SU-DHL-6 (cell line): Measurements from ENCODE around the gene DNAJC30.

Source experiments
- H2AFZ ChIP-seq: fragments of 200-600 bp; sonication (generic); 2 replicates; pipeline ENCODE4 v1.6.1; 2014; ENCODE audit warnings: low read depth, mild to moderate bottlenecking, moderate library complexity, mixed read lengths, antibody characterized with exemption, low read length; ENCODE audit not compliant: severe bottlenecking
- H3F3A ChIP-seq: fragments of 200-600 bp; shearing (Covaris generic); 2 replicates; pipeline ENCODE4 v1.6.0; 2016; ENCODE audit warnings: antibody characterized with exemption, mild to moderate bottlenecking; ENCODE audit not compliant: insufficient read depth
- H3K27ac ChIP-seq: fragments of 200-600 bp; sonication (generic); 2 replicates; pipeline ENCODE4 v1.5.1; 2016; ENCODE audit warnings: low read depth, mild to moderate bottlenecking, low read length, moderate library complexity, mixed read lengths
- H3K27me3 ChIP-seq: fragments of 200-600 bp; sonication (generic), shearing (Covaris generic); 2 replicates; pipeline ENCODE4 v1.6.0; 2014; ENCODE audit warnings: mild to moderate bottlenecking, low read length
- H3K36me3 ChIP-seq: fragments of 200-600 bp; sonication (generic); 2 replicates; pipeline ENCODE4 v1.6.1; 2014; ENCODE audit warnings: mild to moderate bottlenecking, low read length, mixed read lengths
- H3K4me2 ChIP-seq: fragments of 300-600, 200-600 bp; shearing (Covaris generic), sonication (generic); 2 replicates; pipeline ENCODE4 v1.6.0; 2014; ENCODE audit warnings: low read length, low read depth, mild to moderate bottlenecking; ENCODE audit not compliant: poor library complexity, severe bottlenecking
- H3K4me3 ChIP-seq: fragments of 200-600 bp; sonication (generic); 2 replicates; pipeline ENCODE4 v1.5.1; 2014; ENCODE audit warnings: antibody characterized with exemption, low read length, mild to moderate bottlenecking, mixed read lengths; ENCODE audit not compliant: insufficient read depth, poor library complexity, severe bottlenecking
- H3K79me2 ChIP-seq: fragments of 200-600 bp; sonication (generic); 2 replicates; pipeline ENCODE4 v1.6.1; 2014; ENCODE audit warnings: mild to moderate bottlenecking, low read length, moderate library complexity; ENCODE audit not compliant: insufficient read depth
- H3K9ac ChIP-seq: fragments of 200-600 bp; sonication (generic); 2 replicates; pipeline ENCODE4 v1.7.0; 2014; ENCODE audit warnings: mild to moderate bottlenecking, low read length
- H3K9me2 ChIP-seq: fragments of 200-600 bp; sonication (generic); replicated peaks from 2 replicates; pipeline ENCODE4 v1.6.1; 2014; ENCODE audit warnings: low read length; ENCODE audit not compliant: insufficient read depth
- H3K9me3 ChIP-seq: fragments of 200-600 bp; sonication (generic); 2 replicates; pipeline ENCODE4 v1.6.1; 2014; ENCODE audit warnings: low read length, mixed read lengths; ENCODE audit not compliant: insufficient read depth
- H4K20me1 ChIP-seq: fragments of 200-600 bp; sonication (generic); 2 replicates; pipeline ENCODE4 v1.6.1; 2014; ENCODE audit warnings: low read depth, mild to moderate bottlenecking, antibody characterized with exemption, low read length, moderate library complexity, mixed read lengths
- CTCF ChIP-seq: fragments of 200-600 bp; sonication (generic); IDR thresholded peaks from one replicate; pipeline ENCODE4 v1.5.1; 2017; ENCODE audit warnings: antibody characterized with exemption, mild to moderate bottlenecking, low read length, moderate library complexity; ENCODE audit not compliant: insufficient read depth, poor library complexity, severe bottlenecking
- EZH2phosphoT487 ChIP-seq: fragments of 200-600 bp; sonication (generic), shearing (Covaris generic); conservative IDR thresholded peaks from 2 replicates; pipeline ENCODE4 v1.6.1; 2018; ENCODE audit warnings: mild to moderate bottlenecking, antibody characterized with exemption, low read length, moderate library complexity, mixed read lengths

DNAJC30 gene

GRCh38 chr7:73704640-73705550 is 21.6 kb upstream of the DNAJC30 start:
- no peak overlapping the region for H2AFZ ChIP-seq
- H3K9me3 ChIP-seq: no peaks in the 10 kb centered on the region
- no peak overlapping the region for H3K4me2 ChIP-seq
- H3K27ac ChIP-seq: no peak overlapping the region
- H3K4me3 ChIP-seq: no peak overlapping the region
- no peaks in the 10 kb centered on the region for H3K9me2 ChIP-seq
- H3F3A ChIP-seq: no peaks in the 10 kb centered on the region
- no peaks in the 10 kb centered on the region for H4K20me1 ChIP-seq
- no peak for TF ChIP-seq EZH2phosphoT487
- TF ChIP-seq CTCF: no peak
- H3K27me3 ChIP-seq: no peaks in the 10 kb centered on the region
- no peak overlapping the region for H3K9ac ChIP-seq
- no peaks in the 10 kb centered on the region for H3K79me2 ChIP-seq
- no peaks in the 10 kb centered on the region for H3K36me3 ChIP-seq

GRCh38 chr7:73703757-73704639 is 20.7 kb upstream of the DNAJC30 start:
- Histone ChIP-seq H2AFZ (no peak overlapping the region), H3K27me3 (no peaks in the 10 kb centered on the region), H3K9me2 (no peaks in the 10 kb centered on the region), H3K9me3 (no peaks in the 10 kb centered on the region), H3K36me3 (no peaks in the 10 kb centered on the region), H3K4me2 (no peak overlapping the region), H4K20me1 (no peaks in the 10 kb centered on the region), H3K4me3 (no peak overlapping the region), H3K27ac (no peak overlapping the region), H3K79me2 (no peaks in the 10 kb centered on the region), H3K9ac (no peak overlapping the region), H3F3A (no peaks in the 10 kb centered on the region)
- no peak for TF ChIP-seq CTCF
- no peak for TF ChIP-seq EZH2phosphoT487

- Histone ChIP-seq H3F3A (no peaks in the 10 kb centered on the region), H3K27me3 (no peaks in the 10 kb centered on the region), H3K9me2 (no peaks in the 10 kb centered on the region), H3K4me2 (no peak overlapping the region), H3K9me3 (no peaks in the 10 kb centered on the region), H3K79me2 (no peaks in the 10 kb centered on the region), H3K36me3 (no peaks in the 10 kb centered on the region), H3K4me3 (no peak overlapping the region), H3K27ac (no peak overlapping the region), H3K9ac (no peak overlapping the region), H4K20me1 (no peaks in the 10 kb centered on the region), H2AFZ (no peak overlapping the region)
- no peak for TF ChIP-seq EZH2phosphoT487
- no peak for TF ChIP-seq CTCF
Measured at GRCh38 chr7:73703225-73703624, 20.0 kb upstream of the DNAJC30 start.
